Activated CD4-positive, alpha-beta T cell treated with anti-CD3 and anti-CD28 coated beads for 4 hours (primary cell): Measurements from ENCODE around the gene ULK2.
A peak's percentile ranks its signal among the peaks of the same experiment; 100 is the strongest.

Source experiments
- DNase-seq, 2 donors: peaks; one replicate each; pipeline ENCODE4 v3.0.0-alpha.2; 2020

The ULK2 gene

GRCh38 chr17:19744922-19745757, 122.6 kb downstream of the ULK2 start:
- DNase-seq: peak; percentile 72 to 86

DNA sequence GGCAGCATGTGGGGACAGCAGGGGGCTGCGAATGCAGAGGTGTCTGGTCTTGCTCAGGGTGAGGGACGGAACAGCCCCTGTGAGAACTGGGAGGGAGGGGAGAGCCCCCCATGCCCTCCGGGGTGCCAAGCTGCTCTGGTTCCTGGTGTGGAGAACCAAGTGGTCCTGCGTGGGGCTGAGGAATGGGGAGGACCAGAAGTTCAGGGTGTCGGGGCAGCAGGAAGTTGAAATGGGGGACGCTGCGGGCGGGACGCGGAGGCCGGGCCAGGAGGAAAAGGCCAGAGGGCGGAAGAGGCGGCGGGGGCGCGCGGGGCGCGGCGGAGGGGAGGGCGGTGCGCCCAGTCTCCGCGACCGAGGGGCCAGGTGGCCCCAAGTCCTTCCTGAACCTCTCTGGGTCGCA, 123.2 kb downstream of the ULK2 start:
- DNase-seq: no peak

GRCh38 chr17:19743101-19744100, 124.3 kb downstream of the ULK2 start:
- DNase-seq: no peak

DNA sequence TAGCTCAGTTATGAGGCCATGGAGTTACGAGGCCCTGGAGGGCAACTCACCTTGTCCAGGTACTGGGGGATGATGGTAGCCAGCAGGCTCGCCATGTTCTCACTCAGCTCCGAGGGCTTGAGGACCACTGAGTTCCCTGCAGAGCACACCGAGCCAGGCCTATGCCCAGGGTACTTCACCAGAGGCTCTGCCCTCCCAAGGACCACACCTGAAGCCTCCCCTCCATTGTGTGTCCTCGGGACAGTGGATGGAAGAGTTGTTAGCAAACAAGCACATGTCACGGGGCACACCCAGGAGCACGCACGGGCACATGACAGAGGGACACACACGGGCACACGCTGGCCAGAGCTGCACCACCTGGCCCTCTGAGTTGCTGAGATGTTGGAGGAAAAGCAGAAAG, 125.2 kb downstream of the ULK2 start:
- no peak for DNase-seq

GRCh38 chr17:19741832-19742457, 125.8 kb downstream of the ULK2 start:
- no peak for DNase-seq

DNA sequence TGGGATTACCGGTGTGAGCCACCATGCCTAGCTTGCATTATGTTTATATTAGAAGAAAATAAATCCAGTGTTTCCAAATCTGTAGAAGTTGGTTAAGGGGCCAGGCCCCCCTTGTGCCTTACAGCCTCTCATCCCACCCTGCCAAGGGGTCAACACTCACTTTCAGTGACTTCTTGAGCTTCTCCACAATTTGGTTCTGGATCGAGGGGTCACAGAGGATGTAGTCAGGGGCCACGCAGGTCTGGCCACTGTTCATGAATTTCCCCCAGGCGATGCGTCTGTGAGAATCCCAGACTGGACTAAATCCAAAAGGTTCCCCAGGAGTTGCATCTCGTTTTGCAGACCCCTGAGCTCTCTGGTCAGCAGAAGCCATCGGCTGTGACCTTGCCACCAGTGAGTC, 126.8 kb downstream of the ULK2 start:
- DNase-seq: no peak

- no peak for DNase-seq
Measured at GRCh38 chr17:19739241-19740201, 128.2 kb downstream of the ULK2 start.

DNA sequence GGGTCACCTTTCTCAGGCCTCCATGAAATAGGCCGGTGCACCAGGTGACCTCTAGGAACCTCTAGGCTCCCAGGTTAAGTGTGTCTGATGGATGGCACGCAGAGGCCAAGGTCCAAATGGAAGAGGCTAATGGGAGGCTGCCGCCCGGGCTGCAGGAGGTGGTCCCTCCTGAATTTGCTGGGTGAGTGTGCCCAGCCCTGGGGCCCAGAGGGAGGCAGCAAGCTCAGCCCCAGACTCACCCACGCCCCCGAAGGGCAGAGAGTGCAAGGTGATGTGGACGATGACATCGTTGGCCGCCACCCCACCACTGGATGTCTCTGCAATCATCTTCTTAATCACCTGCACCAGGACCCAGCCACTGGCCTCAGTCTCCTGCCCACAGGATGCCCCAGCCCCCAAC, 129.0 kb downstream of the ULK2 start:
- no peak for DNase-seq

GRCh38 chr17:19738073-19738449, 129.7 kb downstream of the ULK2 start:
- no peak for DNase-seq

DNA sequence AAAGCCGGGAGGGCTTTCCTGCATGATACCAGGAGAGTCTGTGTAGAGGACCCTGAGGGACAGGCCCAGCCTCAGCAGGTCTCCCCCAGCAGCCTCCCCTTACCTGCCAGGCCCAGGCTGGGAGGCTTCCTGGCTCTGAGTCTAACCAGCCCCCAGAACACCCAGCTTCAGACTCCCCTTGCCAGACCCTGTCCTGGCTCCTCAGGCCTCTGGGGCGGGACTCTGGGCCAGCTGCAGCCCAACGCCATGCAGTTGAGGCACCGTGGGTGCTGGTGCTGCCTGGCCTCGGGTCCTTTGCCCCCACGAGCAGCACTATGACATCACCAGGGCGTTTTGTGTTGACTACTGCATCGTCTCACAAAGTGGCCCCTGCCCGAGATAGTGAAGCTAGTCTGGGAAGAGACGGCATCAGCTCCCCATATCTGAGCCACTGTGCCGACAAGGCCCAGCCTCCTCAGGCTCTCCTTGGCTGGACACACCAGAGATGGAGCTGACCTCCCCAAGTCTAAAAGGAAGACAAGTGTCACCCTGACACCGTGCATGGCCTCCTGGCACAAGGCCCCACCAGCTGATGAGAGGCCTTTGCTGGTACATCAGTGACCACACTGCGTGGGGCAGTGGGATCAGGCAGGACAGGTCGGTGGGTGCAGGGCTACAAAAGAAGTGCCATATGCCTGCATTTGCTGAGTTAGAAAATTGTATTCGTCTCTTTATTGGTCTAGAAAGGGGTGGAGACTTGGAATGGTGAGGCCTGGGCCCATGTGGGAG, 130.2 kb downstream of the ULK2 start:
- DNase-seq: no peak

DNA sequence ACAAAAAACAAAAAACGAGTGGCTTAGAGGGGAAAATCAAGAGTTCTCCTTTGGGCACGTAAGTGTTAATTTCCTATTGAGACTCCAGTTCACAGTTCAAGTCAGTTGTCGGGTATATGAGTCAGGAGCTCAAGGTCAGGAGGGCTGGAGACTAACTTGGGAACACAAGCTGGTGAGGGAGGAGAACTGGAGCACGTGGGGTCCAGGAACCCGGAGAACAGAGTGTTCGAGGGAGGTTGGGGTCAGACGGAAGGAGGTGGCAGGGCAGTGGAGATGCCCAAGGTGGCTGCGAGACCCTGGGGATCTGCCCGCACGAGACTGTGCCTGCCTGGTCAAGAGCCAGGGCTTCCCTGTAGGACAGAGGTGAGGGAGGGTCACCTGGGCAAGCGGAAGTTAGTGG, 131.7 kb downstream of the ULK2 start:
- DNase-seq: no peak

DNA sequence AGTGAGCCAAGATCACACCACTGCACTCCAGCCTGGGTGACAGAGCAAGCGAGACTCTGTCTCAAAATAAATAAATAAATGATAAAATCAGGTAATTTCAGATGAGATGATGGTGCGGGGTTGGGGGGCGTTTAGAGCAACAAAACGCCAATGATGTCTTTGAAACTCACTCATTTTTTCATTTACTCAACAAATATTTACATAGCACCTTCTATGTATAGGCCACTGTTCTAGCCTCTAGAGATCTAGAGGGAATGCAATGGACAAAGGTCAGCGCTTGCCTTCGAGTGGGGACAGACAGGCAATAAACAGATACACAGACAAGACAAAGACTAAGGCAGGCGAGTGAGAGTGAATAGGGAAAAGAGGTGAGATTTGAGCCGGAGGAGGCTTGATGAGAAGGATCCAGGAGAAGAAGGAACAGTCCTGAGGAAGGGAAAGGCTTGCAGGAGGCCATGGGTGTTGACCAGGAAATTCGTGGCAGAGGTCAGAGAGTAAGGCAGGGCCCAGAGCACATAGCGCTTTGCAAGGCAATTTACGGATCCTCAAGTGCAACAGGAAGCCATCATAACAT, 133.7 kb downstream of the ULK2 start:
- no peak for DNase-seq

GRCh38 chr17:19731626-19732025, 136.1 kb downstream of the ULK2 start:
- no peak for DNase-seq

- no peak for DNase-seq
Measured at GRCh38 chr17:19730843-19731242, 136.9 kb downstream of the ULK2 start.

GRCh38 chr17:19729900-19730299, 137.8 kb downstream of the ULK2 start:
- no peak for DNase-seq

DNA sequence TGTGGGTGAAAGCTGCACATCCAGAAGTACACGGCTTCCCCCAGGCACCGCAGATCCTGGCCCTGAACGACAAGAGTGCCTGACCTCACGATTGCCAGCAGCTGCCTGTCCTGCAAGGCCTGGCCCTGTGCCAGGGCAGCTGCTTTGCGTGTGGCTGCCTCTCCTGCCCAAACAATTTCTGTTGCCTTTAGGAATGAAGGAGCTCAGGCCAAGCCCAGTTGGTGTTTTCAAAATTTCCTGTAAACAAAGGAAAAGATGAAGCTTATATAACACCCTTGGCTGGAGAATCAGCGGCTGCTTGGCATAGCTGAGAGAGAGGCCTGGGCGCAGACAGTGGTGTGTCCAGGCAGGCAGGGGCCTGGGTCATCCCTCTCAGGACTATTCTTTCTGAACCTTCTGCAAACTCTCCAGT, 139.6 kb downstream of the ULK2 start:
- no peak for DNase-seq

- DNase-seq: no peak
Measured at GRCh38 chr17:19727501-19728078, 140.1 kb downstream of the ULK2 start.

- DNase-seq: no peak
Measured at GRCh38 chr17:19726631-19727376, 140.9 kb downstream of the ULK2 start.

DNA sequence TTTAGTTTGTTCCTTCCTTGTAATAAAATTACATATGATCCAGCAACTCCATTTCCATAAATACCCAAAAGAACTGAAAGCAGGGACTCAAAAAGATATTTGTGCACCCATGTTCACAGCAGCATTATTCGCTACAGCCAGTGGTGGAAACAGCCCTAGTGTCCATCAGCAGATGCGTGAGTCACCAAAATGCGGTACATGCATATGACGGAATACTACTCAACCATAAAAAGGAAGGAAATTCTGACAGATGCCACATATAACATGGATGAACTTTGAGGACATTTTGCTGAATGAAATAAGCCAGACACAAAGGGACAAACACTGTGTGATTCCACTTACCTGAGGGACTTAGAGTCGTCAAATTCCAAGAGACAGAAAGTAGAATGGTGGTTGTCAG, 142.2 kb downstream of the ULK2 start:
- no peak for DNase-seq
